Stimulated activated CD4-positive, alpha-beta T cell treated with anti-CD3 and anti-CD28 coated beads, TNF-alpha, amount 100 ng/mL, for 1 hour (primary cell): ENCODE data around the gene CLIP1.
"Not testable (repeated sequence)": the region's sequence is repeated elsewhere in the genome, so short reads cannot be mapped to it uniquely, and the experiment has no call there.

ENCODE experiments used
- DNase-seq, 3 donors: peaks; one replicate each; pipeline ENCODE4 v3.0.0-alpha.2; 2020; ENCODE audit warnings: low read depth in 3 of 3, low spot score in 1 of 3

Gene CLIP1

DNA sequence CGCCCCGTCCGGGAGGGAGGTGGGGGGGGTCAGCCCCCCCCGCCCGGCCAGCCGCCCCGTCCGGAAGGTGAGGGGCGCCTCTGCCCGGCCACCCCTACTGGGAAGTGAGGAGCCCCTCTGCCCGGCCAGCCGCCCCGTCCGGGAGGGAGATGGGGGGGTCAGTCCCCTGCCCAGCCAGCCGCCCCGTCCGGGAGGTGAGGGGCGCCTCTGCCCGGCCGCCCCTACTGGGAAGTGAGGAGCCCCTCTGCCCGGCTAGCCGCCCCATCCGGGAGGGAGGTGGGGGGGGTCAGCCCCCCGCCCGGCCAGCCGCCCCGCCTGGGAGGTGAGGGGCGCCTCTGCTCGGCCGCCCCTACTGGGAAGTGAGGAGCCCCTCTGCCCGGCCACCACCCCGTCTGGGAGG is 64.9 kb downstream of the CLIP1 start:
- DNase-seq, result not testable (repeated sequence)

DNA sequence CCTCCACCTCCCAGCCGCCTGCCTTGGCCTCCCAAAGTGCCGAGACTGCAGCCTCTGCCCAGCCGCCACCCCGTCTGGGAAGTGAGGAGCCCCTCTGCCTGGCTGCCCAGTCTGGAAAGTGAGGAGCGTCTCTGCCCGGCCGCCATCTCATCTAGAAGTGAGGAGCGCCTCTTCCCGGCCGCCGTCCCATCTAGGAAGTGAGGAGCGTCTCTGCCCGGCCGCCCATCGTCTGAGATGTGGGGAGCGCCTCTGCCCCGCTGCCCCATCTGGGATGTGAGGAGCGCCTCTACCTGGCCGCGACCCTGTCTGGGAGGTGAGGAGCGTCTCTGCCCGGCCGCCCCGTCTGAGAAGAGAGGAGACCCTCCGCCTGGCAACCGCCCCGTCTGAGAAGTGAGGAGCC is 65.5 kb downstream of the CLIP1 start:
- not testable (repeated sequence) for DNase-seq

DNA sequence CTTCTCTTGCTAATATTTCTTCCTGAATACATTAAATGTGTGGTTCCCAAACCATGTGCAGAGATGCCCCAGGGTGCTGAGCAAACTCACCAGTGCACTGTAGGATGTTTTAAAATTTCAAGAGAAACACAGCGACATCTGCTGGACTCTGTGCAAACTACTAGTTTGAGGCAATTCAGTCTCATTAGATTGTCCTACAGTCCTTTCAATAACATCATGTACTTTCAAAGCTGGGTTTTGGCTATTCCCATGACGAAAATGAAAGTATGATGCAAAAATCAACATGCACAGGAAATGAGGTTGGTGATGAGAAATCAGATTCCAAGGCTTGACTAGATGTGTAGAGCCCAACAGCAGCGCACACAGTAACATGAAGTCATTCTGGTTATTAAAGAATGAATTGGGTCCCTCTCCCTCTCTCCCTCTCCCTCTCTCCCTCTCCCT is 66.3 kb downstream of the CLIP1 start:
- DNase-seq, result peak; percentile 8 to 17 (median 12)

DNA sequence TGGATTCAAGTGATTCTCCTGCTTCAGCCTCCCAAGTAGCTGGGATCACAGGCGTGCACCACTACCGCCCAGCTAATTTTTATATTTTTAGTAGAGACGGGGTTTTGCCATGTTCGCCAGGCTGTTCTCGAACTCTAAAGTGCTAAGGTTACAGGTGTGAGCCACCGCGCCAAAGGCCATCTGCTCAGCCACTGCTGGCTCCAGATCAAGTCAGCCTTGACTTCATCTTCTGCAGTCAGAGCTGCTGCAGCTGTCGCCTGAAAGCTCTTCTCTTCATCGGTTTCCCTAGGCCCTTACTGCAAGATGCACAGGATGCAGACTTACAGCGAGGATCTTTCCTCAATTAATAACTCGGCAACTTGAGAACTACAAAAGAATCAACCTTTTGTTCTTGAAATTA is 66.8 kb downstream of the CLIP1 start:
- DNase-seq, result no peak

DNA sequence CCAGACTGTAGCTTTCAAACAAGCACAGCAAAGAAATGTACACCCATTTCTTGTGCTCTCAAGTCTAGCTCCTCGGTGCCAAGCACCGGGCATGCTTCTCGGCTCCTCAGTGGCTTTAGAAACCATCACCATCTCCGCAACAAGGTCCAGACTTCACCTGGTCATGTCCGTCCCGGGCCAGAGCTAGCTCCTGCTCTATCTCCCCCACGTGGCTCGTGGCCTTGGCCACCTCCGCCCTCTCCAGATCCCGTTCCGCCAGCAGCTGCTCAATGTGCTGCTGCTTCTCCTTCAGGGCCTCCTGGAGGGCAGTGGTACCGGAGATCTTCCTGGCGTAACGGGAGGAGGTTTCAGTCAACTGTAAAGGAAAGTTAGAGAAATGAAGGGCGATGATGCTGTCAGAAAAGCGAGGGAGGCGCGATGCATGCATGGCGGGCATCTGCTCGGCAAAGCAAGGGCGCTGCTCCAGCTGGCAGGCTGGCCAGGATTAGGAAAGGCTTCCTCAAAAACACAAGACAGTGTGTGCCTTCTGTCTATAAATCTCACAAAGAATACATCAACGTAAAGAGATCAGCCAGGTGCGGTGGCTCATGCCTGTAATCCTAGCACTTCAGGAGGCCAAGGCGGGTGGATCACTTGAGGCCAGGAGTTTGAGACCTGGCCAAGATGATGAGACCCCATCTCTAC is 67.4 kb downstream of the CLIP1 start:
- no peak for DNase-seq

DNA sequence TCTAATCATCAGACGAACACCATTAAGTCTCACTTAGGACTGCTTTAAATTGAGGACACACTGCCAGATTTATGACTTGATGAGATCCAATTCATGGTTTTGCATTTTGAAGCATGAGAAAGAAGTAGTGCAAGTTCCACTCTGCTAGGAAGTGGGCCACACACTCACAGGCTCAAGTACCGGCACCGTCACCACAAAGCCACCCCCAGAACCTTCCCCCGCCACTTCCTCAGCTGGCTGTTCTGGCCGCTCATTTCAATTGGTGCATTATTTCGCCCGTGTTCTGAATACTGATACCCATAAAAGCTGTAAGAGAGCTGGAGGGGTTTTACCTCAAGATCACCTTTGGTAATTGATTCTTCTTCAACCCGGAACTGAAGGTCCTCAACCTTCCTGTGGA is 70.1 kb downstream of the CLIP1 start:
- no peak for DNase-seq

DNA sequence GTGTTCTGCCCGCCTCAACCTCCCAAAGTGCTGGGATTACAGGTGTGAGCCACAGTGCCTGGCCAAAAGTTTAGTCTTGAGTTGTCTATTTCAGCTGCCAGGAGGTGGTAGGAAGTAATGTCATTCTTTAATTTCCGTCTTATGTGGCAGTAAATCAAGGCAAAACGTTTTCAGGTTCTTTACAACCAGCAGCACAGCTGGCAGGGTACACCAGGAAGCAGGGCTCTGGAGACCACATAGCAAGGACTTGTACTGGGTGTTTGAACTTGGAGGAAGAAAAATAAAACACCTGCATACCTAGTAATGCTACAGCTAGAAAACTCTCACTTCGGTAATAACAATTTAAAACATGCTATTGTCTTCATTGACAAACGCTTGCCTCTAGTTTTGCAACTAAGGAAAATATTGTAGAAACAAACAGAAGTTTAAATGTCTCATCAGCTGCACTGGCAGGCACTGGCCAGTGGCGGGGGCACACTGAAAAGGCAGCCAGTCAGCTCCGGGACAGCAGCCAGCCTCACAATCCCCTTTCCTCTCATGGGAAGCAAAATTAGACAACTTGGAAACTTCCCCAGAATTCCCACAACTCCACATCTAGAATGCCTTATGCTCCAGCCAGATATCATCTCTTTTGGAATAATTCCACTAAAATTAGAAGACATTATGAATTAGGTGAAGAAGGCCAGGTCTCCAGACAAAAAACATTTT is 72.2 kb downstream of the CLIP1 start:
- no peak for DNase-seq

DNA sequence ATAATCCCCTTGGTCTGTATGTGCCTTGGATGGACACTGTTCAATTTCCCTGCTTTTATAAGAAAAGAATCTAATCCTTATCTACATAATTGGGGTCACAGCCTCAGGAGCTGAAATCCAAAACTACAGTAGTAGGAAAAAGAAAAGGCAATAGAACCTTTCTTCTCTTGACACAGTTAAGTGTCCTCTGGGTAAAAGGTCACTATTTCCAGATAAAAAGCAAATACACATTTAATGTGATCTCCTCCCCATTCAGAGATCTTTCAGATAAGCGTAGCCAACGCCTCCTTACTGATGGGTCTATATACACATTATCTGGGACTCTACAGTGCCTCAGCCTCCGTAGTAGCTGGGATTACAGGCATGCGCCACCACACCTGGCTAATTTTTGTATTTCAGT is 73.4 kb downstream of the CLIP1 start:
- DNase-seq, result no peak

DNA sequence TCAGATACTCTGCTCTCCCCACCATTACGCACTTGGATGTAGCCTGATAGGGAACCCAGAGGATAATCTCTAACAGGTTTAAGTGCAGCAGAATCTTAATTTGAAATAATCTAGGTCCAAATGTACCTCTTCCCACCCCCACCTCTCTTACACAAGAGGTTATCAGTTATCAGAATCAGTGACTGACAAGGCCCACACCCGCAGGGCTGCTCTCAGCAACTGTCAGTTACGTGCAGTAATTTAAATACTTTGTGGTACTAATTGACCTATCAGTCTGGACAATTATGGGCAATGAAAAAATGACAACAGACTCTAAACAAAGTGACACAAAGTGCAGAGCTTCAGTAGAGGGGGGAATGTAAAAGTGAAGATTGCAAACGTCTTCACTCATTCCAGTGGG is 74.0 kb downstream of the CLIP1 start:
- no peak for DNase-seq

DNA sequence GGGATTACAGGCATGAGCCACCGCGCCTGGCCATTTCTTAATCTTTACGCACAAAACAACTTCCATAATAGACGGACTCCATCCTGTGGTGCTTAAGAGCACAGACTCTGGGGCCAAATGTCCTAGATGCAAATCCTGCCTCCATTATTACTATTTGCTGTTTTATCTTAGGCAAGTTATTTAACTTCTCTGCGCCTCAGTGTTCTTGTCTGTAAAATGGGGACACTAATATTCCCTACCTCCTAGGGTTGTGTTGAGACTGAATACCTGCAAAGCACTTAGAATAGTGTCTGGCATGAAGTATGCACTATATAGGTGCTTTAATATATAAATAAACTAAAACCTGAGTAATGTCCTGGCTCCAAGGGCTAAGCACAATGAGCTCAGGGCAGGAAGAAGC is 76.4 kb downstream of the CLIP1 start:
- DNase-seq, result no peak

DNA sequence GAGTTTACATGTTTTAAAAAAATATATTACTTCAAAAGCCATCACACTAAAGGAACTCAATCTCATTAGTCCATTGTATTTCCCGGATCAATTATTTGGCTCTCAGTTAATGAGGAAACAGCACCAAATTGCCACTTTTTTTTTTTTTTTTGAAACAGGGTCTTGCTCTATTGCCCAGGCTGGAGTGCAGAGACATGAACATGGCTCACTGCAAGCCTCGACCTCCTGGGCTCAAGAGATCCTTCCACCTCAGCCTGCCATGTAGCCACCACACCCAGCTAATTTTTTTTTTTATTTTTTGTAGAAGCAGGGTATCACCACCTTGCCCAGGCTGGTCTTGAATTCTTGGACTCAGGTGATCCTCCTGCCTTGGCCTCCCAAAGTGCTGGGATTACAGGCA is 77.4 kb downstream of the CLIP1 start:
- DNase-seq, result no peak

DNA sequence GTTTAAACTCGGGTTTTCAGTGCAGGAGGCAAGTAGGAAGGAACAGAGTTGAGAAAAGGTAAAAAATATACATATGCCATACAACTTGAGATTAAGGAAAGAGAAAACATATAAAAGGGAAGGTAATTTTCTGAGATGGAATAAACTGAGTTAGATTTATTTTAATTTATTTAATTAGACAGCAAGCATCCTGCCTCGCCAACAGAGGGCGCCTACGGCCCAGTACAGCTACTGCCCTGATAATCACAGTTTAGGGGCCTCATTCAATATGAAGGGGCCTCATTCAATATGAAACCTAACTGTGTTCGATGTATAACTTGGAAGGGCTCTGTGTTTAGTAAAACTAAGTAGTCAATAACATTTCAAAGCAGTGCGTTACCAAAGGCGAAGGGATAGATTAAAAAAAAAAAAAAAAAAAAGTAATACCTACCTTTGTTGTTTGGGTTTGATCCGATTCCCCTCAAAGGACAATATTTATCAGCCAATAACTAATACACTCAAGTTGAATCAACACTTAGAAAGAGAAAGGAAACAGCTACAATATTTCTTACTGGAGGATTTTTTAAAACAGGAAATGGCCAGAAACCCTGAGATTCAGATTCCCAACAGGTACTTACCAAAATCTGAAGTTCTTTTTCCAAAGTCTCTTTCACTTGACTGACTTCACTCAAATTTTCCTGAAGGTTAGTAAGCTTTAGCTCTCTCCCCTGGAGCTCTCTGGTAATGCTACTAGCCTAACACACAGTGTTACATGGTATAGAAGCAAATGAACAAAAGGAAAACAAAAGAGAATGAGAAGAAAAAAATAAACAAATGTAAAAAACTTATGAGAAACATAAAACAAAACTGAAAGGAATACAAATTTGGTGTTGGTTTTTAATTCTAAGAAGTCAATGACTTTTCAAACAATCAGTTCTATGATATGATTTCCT is 86.2 kb downstream of the CLIP1 start:
- DNase-seq, result peak in 1 of 3 donors; percentile 21

DNA sequence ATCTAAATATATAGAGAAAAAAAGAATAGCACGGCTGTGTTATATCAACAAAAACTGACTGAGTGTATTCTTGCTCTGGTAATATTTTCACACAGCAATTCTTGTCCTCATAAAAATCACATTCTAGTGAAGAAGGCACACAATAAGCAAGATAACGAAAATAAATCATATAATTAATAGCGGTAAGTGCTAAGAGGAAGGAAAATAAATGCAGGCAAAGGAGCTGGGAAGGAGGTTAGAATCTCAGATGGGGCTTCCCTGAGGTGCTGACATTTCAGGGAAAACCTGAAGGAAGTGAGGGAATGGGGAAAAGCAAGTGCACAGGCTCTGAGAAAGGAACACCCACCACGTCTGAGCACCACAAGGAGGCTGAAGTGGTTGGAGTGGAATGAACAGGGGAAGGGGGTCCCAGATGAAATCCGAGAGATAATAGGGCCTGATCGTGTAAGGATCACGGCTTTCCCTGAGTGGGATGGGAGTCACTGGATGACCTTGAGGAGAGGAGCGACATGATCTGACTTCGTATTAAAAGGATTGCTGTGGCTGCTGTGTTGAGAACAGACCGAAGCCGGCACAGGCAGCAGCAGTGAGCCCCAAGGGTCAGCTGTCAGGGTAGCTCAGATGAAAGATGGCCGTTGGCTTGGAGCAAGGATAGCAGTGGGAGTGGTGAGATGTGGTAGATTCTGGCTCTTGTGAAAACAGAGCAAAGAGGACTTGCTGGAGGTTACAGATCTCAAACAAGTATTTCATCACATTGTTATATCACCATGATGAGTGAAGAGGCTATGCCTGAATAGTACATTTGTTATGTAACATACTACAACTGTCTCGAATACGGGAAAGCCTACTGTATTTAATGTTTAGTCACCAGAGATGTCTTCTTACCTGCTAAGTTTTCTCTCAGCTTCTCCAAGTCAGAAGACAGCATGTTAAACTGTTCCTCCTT is 89.1 kb downstream of the CLIP1 start:
- no peak for DNase-seq

DNA sequence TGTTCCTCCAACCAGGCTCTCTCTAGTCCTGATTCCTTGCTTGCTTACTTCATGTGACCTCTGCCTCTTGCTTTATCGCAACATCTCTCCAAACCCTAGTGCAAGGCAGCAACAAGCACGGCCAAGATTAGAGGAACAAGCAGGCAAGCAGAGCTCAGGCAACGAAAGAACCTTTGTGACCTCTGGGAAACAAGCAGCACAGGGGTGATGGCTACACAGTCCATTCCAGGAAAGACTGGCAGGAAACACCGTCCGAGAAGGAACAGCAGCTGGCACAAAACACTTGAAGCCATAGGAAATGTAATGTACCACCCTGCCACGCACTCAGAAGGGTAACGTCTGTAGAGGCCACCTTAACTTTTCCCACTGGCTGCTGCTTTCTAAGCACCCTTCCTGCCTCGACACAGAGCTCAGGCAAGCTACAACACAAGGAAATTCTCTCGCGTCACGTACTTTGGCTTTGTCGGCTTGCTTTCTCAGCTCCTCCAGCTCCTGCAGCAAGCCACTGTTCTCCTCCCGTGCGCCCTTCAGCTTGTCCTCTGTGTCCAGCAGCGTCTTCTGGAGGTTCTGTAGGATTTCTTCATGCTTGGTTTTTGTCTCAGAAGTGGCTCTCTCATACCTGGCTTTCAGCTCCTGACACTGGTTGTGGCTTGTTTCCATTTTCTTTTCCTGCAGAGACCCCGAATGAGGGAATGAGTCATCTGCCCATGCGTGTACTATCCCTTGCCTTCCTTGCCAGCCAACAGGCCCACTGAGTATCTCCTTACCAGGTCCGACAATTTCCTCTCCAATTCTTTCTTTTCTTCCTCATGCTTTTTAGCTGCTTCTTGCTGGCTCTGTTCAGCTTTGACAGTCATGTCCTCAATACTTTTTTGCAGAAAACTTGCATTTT is 94.7 kb downstream of the CLIP1 start:
- DNase-seq, result no peak

DNA sequence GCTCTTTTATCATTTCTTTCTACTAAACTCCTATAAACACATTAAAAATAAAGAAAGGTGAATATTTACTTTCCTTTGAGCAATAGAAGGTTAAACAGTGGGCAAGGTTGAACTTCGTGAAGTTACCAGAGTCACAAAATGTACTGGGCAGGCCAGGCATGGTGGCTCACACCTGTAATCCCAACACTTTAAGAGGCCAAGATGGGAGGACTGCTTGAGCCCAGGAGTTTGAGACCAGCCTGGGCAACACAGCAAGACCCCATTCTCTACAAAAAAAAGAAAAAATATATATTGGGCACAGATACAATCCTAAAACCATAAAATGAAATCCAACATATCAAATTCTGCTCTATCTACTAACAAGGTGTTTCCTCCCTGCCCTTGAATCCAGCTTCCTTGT is 95.5 kb downstream of the CLIP1 start:
- DNase-seq, result no peak

DNA sequence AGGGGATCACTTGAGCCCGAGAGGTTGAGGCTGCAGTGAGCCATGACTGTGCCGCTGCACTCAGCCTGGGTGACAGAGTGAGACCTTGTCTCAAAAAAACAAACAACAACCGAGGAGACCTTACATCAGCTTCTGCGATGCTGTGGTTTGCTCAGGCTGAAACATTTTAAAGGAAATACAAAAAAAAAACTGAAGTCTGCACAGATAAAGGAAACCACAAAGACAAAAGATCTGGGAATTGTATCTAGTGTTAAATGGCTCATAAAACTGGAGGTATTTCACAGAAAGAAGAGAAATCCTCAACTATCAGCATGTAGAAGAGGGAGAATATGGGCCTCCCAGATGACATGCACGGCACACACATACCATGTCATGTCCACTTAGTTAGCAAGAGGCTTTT is 95.9 kb downstream of the CLIP1 start:
- DNase-seq, result no peak

DNA sequence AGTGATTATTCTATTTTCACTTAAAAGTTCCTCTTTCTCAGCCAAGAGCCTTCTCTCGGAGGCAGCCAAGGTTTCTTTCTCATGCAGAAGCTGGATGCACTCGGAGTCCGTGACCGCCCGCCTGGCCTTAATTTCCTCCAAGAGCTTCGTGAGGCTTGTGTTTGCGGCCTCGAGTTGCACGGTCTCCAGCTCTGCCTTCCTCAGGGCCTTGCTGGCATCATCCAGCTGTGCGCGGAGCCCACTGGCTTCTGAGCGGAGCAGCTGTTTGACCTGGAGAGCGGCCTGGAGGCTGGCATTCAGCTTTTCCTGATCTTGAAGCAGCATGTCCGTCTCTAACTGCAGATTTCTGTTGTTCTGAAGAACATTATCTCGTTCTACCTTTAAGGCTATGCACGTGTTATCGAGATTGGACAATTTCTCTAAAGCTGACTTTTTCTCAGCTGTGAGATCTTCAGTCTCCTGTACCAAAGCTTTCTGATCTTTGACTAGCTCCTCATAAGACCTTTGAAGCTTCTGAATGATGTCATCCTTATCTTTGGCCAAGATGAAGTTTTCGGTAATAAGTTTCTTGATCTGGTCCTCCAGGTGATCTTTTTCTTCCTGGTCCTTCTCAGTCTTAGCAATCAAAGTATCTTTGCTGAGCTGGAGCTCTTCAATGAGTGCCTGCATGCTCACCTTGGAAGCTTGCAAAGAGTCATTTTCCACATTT is 99.0 kb downstream of the CLIP1 start:
- DNase-seq, result no peak

DNA sequence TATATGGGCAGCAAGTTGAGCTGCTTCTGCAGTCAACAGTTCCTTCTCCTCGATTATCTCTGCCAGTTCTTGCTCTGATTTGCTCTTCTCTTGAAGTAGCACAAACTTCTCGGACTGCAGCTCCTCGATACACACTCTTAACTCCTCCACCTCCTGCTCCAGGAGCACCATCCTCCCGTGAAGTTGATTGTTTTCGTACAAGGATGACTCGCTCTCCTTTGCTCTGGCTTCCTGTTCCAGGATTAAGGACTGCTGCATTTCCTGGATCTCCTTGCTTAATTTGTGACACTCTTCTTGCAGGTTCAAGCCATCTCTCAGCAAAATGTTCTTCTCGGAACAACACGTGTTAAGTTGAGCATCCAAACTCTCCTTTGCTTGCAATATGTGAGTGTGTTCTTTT is 100.0 kb downstream of the CLIP1 start:
- no peak for DNase-seq
